CD4-positive, alpha-beta T cell treated with Interleukin-1 beta for 1 hour (primary cell): Measurements from ENCODE around the gene DENND1C.

Experiments
- DNase-seq, 2 donors: peaks; one replicate each; pipeline ENCODE4 v3.0.0-alpha.2; 2020 to 2022

The DENND1C gene

DNA sequence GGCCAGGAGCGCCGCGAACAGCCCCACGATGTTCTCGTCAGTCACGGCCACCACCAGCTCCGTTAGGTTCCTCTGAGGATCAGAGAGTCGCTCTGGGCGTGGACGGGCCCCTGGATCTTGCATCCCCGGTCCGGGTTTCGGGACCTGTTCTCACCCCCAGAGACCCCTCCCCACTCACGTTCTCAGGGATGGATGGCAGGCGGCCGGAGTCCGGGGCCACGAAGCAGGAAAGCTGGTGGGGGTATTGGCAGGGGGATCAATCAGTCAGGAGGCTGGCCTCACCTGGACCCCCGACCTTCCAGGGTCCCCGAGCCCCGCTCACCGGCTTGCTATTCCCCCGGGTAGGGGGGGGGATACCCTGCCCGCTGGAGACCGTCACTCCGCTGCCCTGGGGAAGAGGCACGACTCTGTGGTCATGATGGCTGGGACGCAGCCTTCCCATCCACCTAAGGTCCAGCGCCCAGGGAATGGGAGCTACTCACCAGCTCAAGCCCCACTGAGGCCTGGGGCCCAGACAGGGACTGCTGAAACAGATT lies 4.6 kb downstream of the DENND1C start:
- DNase-seq: no peak

DNA sequence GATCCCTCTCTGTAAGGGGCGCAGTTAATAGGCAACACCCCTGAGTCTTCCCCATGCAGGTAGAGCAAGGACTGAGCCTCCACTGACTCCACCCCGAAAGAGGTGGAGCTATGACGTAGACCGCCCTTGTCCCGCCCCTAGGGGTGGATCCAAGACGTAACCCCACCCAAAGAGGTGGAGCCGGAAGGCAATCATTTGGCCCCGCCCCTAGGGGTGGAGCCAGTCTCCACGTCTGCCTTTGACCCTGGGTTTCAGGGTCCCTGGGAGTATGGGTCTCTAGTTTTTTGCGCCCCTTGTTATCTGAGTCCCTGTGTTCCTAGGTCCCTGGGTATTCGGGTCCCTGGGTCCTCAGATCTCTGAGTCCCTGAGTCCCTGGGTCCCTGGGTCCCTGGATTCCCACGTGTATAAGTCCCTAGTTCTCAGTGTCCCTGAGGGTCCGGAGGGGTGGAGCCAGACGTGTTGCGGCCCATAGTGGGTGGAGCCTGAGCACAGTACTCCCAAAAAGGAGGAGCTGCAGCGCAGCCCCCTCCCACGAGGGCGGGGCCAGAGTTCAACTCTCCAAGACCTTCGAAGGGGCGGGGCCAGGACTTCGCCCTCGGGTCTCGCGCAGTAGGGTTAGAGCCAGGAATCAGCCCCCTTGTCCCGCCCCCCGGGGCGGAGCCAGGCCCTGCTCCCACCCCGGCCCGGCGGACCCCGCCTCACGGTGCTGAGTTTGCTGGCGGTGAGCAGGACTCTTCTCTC lies 5.3 kb downstream of the DENND1C start:
- peak; percentile 54 to 72 for DNase-seq

DNA sequence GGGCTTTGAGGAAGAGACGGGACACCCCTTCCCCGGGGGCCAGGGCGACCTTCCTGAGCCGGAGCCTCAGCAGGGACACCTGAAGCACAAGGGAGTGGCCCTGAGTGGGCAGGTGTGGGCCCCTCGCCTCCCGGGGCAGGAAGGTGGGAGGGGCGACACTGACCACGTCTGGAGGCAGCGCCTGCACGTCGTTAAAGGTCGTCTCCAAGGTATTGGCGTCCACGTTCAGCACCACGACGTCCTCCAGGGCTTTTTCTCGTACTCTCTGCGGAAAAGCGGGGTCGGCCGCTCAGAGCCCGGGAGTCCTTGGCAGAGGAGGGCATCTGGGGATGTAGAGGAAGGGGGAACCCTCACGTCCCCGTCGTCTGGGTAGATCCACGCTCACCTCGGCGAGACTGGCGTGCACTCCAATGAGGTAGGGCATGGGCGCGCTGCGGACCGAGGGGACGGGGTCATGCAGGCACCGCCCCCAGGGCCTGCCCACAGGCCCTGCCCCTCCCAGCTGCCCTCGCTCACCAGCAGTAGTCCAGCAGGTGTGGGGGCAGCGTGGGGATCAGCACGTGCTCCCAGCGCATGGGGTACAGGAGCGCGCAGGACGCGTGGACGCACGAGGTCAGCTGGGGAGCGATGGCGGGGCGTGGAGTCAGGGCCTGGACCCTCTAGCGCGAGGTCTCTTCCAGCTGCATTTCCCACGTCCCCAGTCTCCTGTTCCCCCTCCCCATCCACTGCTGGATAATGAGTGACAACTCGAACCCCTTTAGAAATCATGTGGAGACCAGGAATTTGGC lies 6.1 kb downstream of the DENND1C start:
- DNase-seq: no peak

DNA sequence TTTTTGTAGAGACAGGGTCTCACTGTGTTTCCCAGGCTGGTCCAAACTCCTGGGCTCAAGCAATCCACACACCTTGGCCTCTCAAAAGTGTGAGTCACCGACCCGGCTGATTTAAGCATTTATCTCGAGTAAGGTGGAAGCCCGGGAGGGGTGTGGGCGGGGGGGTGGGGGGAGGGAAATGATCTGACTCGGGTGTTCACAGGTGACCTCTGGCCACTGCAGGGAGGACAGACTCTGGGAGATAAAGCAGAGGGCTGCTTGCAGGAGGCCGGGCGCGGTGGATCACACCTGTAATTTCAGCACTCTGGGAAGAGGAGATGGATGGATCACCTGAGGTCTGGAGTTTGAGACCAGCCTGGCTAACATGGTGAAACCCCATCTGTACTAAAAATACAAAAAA lies 7.9 kb downstream of the DENND1C start:
- DNase-seq: no peak

DNA sequence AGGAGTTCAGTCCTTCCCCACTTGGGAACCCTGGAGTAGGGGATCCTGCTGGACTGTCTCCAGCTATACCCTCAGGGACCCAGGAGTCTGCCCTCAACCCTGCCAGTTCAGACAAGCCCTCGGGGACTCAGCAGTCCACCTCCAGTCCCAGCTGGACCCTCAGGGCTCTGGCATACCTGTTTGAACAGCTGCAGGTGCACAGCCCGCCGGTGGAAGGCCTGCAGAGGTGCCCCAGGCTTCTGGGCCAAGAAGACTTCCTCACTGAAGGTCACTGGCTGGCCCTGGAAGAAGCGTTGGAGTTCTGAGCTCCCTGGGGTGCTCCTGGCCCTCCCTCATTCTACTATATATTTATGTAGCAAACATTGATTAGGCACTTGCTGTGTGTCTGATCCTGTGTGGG lies 8.9 kb downstream of the DENND1C start:
- no peak for DNase-seq

DNA sequence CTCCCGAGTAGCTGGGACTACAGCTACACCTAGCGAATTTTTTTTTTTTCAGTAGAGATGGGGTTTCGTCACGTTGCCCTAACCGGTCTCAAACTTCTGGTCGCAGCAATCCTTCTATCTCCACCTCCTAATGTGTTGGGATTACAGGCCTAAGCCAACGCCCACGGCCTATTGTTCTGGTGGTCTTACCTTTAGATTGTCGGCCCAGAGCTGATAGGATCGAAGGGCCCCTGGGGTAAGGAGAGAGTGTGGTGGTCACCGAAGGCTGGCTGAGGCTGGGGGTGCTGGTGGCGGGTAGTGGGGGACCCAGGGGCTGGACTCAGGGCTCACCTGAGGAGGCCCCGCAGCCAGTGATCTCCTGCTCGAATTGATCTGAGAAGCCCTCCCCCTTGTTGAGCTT lies 10.5 kb downstream of the DENND1C start:
- no peak for DNase-seq

DNA sequence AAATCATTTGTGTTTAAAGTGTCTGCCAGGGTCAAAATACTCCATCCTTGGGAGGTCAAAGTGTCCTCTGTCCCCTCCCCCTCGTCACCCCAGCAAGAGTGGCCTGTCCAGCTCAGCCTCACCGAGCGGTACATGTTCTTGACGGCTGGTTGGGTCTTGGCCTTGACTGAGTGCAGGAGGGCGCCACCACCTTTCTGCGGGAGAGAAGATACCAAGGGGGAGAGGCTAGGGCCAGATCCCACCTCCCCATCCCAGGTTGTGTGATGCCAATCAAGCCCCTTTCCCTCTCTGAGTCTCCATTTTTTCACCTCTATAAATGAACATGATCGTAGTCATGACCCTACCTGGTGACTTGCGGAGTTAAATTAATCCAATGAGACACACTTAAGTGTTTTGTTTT lies 11.4 kb downstream of the DENND1C start:
- DNase-seq: no peak

DNA sequence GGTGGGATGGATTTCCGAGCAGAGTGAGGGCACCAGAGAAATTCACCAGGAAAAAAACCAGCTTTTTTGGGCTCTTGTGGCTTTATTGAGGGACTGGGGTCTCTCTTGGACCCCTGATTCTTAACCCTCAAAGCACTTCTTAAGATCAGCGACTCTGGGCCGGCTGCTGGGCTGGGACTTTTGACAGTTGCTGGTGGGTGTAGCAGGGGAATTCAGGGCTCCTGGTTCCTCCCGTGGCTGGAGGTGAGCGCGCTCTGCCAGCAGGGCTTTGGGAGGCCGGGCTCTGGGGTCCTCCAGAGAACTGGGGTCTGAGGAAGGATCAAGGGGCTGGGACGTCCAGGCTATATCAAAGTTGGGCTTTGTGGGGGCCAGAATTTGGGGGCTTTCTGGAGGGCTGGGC lies 14.2 kb downstream of the DENND1C start:
- no peak for DNase-seq

DNA sequence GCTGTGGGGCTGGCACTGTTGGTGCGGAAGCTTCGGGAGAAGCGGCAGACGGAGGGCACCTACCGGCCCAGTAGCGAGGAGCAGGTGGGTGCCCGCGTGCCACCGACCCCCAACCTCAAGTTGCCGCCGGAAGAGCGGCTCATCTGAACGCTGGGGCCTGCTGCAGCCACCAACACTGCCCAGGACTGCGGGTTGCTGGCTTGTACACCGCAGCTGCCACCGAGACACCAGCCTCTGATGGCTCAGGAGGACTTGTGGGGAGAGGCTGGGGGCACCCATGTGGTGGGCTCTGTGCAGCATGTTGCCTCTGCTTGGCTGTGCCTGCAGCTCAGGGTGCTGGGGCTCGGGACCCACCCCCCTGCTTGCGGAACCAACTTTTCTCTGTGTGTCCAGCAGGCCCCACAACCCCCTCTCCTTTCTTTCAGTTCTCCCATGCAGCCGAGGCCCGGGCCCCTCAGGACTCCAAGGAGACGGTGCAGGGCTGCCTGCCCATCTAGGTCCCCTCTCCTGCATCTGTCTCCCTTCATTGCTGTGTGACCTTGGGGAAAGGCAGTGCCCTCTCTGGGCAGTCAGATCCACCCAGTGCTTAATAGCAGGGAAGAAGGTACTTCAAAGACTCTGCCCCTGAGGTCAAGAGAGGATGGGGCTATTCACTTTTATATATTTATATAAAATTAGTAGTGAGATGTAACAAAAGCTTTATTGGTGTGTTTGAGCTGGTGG lies 14.9 kb downstream of the DENND1C start:
- no peak for DNase-seq

DNA sequence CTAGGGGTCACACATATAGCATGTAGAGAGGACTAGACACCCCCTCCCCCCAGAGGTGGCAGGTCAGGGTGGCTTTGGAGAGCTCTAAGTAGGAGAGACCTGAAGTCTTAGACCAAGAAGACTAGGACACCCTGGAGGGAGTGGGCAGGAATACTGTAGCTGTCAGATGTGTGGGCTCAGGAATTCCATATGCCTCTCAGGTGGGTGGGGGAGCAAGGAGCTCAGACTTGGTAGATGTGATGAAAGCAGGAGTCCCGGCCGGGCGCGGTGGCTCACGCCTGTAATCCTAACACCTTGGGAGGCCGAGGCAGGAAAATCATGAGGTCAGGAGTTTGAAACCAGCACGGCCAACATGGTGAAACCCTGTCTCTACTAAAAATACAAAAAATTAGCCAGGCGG lies 15.9 kb downstream of the DENND1C start:
- DNase-seq: no peak

DNA sequence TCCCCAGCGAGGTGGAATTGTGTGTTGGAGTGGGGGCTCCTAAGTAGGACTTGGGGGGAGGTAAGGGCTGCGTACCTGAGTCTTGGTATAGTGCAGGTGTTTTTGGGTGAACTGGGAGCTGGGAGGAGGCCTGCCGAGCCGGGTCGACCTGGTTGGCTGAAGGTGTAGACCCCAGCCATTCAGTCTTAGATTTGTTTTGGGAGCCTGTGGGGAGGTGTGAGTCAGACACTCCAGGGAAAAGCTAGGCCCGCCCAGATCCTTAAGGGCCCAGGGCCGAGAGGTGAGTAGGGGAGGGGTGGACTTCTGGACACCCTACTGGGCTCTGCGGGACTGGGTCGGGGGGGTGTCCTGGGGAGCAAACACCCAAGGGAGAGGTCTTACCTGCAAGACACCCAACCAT lies 16.6 kb downstream of the DENND1C start:
- DNase-seq: no peak

DNA sequence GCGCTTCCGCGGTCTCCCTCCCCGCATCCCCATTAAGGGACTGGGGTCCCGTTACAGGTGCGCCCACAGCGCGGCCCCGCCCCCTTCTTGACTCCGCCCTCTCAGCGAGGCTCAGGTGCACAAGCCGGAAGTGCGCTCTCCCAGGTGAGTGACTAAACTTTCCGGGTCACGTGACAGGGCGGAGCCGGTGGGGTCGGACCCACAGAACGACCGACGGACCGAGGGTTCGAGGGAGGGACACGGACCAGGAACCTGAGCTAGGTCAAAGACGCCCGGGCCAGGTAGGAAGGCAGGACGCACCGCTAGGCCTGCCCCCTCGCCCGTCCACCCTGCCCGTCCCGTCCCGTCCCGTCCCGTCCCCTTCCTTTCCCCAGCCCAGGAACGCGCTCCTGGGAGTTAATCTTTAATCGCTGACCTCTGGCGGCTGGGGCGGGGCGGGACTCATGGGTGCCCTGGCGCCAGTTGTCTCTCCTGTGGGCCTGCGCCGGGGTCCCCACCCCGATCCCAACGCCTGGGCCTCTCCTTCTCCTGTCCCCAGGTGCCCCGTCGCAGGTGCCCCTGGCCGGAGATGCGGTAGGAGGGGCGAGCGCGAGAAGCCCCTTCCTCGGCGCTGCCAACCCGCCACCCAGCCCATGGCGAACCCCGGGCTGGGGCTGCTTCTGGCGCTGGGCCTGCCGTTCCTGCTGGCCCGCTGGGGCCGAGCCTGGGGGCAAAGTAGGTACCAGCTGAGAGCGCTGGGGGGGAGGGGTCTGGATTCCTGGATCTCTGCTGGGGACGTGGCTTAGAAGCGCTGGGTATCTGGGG lies 17.3 kb downstream of the DENND1C start, which contains the start of gene CRB3:
CRB3 (plus strand) TSS at position 202 of the 804 bp plus-strand sequence; CDS start at position 633, 431 bp downstream.
- peak; percentile 64 to 65 for DNase-seq

DNA sequence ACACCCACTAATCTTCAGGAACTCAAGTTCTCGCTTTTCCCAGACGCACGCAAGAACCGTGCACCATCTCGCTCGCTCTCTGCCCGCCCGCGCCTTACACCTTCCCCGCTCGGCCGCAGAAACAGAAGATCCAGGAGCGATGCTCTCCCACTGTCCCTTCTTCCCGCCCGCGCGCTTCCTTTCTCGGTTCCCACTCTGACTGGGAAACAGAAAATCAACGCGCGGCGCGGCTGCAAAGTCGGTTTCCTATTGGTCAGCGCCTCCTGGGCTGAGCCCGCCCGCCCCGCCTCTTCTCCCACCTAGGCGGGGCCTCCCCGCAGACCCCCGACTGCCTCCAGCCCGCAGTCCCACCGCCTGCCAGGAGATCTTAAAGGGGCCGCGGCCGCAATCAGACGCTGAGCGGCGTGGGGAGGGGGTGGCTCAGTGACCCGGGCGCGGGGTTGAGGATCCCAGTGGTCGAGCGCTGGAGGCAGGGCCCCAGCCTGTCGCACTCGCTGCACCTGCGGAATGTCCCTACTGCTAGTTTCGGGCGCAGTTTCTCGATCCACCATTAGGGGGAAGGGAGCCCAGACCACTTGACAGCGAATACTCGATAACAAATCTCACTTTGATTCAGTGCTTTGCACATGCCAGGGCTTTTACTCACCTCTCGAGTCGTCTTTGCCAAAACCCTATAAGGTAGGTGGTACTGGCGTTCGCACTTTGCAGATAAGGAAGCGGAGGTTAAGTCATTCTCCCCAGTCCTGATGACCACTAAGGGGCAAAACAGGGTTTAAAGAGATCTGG lies 21.3 kb downstream of the DENND1C start:
- peak; percentile 94 to 97 for DNase-seq

DNA sequence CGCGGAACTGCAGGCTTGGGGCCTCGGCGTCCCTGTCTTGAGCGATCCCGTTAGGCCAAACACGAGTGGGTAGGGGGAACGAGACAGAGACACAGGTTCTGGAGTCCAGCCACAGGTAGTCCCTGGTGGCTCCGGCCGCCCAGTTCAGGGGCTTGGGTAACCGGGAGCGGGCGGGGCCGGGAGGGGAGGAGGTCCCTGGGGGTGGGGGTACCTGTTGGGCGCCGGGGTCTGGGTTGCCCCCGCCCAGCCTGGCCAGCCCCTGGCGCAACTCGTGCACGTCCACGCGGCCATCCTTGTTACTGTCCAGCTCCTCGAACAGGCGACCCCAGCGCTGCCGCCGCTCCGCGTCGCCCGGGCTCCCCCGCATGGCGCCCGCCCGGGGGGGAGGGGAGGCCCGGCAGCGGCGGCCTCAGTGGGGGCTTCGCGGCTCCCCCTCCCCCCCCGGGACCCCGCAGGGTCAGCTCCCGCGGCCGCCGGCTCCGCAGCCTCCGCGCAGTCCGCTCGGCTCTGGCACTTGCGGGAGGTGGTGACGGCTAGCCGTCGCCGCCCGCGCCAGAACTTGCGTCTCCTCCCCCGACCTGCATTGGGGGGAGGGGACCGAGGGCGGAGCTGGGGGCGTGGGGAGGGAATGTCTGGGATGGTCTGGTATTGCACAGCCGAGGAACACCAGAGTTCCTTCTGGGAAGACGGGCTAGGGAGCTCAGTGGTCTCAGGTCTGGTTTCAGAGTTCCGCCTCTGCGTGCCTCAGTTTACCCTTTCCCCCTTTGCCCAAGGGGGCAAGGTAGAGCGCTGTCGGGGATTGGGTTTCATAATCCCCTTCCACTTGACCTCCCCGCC lies 22.1 kb downstream of the DENND1C start, which contains the start of gene SLC25A23:
SLC25A23 (minus strand) TSS at position 531 of the 837 bp plus-strand sequence; CDS start at position 367, 164 bp downstream.
- DNase-seq: peak; percentile 61 to 65

DNA sequence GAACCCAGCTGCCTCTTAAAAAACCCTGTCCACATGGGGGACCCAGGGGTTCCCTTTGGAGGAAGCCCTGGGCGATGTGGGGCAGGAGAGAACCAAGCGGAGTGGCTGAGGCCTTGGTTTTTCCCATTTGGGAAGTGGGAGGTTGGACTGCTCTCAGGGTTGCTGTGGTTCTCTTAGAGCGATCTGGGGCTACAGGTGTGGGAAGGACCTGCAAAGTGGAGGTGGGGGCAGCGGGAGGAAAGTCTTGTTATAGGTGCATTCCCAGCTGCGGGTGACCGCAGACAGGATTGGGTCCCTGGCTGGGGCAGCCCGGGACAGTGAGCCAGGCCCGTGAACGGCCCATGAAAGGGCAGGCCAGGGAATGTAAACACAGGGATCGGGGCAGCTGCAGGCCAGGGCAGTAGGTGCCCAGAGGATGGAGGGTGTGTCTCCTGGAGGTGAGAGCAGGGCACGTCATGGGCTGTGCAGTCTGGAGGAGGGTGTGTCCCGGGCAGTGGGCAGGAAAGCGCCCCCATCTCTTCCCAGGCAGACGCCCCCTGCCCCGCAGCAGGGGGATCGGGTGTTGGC lies 22.8 kb downstream of the DENND1C start:
- no peak for DNase-seq

DNA sequence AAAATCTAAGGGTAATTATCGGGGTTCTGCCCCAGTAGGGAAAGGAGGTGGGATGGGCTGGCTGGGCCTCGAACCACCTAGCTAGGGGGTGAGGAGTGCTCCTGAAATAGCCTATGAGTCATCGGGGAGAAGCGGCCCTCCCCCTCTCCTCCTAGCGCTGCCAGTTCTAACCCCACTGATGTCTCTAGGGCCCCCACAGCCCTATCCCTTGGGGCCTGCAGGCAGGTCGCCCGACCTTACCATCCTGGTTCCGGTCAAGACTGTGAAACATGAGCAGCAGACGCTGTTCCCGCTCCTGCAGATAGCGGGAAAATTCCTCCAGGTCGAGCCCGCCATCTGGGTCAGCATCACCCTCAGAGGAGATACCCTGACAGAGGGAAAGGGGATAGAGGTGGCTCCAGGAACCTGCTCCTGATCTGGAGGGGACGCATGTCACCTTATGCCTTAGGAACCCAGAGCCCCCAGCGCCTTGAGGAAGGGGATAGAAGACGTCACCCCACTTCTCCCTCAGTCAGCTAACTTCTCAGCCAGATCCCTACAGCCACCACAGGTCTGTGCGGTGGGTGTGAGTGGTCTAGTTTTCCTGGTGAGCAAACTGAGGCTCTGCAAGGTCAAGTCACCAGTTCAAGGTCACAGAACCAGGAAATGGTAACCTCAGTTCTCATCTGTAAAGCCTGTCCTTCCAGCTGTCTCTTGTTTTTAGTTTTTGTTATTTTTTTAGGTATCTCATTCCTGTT lies 23.5 kb downstream of the DENND1C start:
- no peak for DNase-seq

DNA sequence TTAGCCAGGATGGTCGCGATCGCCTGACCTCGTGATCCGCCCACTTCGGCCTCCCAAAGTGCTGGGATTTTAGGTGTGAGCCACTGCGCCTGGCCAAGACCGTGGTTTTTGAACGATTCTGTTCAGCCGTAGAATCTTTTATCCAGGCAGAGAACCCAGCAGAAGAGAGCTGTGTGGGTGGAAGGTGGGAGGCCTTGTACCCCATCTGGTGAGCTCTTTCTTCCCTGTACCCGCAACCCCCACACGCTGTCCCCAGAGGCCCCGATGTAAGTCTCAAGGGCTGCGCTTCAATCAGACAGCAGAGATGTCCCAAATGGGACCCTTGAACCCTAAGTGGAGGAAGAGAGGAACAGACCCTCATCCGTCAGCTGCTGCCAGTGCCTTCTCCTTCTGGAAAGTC lies 25.7 kb downstream of the DENND1C start:
- DNase-seq: no peak

DNA sequence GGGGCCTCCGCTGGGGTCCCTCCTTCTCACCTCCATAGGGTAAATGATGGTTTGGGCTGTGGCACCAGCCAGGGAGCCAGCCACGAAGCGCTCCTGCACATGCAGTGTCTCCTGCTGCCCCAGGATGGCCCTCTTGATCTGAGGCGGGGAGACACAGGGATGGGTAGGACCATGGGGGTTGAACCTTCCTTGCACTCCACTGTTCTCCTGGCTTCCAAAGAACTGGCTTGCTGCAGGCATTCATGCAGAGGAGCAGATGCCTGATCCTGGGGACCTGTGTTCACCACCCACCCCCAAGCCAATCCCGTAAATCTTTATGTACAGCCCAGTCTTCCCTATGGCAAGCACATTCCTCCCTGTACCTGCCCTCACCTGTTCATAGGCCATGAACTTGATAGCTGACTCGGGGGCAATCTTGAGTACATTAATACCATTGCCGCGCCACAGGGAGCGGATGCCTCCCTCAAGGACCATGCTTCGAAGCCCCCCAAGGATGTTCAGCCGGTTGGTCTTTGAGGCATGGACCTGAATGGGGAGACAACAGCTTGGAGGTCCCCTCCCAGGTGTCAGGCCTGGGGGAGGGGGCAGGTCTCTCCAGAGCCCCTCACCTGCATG lies 27.5 kb downstream of the DENND1C start:
- DNase-seq: no peak

DNA sequence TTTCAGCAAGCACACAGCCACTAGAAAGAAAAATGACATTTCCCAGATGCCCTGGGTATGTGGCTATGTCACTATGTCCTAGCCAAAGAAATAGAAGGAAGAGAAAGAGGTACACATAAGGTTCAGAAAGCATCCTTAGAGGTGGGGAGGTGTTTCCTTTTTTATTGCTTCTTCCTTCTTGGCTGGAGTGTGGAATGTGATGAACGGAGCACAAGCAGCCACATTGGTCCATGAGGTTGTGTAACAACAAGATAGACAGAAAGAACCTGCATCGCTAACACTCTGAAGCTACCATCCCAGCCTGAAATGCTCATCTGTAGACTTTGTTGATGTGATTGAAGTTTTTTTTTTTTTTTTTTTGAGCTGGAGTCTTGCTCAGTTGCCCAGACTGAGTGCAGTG lies 28.7 kb downstream of the DENND1C start:
- no peak for DNase-seq
